K562 (cell line): ENCODE measurements around the gene ARMS2. TPM values are rescaled to one million over a fixed set of nuclear protein-coding genes. Genes with fewer than 3 reads are reported as not detected.

ENCODE experiments used
- GTF2A2 ChIP-seq: IDR thresholded peaks from 2 replicates; pipeline ENCODE4 v1.6.1; 2016; ENCODE audit warnings: mild to moderate bottlenecking, missing genetic modification characterization, missing compliant biosample characterization
- GTF3C2 ChIP-seq: IDR thresholded peaks from 3 replicates; pipeline ENCODE4 v1.6.1; 2011; ENCODE audit warnings: borderline replicate concordance, mild to moderate bottlenecking, moderate library complexity; ENCODE audit not compliant: insufficient read length; ENCODE audit errors: extremely low read depth
- STAT5B ChIP-seq: fragments of 250-450 bp; sonication (Bioruptor Pico); IDR thresholded peaks from 2 replicates; pipeline ENCODE4 v1.8.0; 2021; ENCODE audit warnings: mild to moderate bottlenecking, inconsistent platforms
- ZFP36 ChIP-seq: fragments of 150-350 bp; IDR thresholded peaks from 2 replicates; pipeline ENCODE4 v1.6.1; 2018; ENCODE audit warnings: low read length, low read depth; ENCODE audit not compliant: partially characterized antibody
- ZNF165 ChIP-seq: fragments of 250-450 bp; sonication (Bioruptor Pico); IDR thresholded peaks from 2 replicates; pipeline ENCODE4 v1.4.0; 2020; ENCODE audit warnings: borderline replicate concordance
- polyA plus RNA-seq, 8 experiments: library from polyadenylated mRNA; depleted of rRNA in 4 of 8; stranded (reverse) in 5 of 8; unstranded in 3 of 8; fragments of >200 nt; fragmentation: Nextera tagmentation in 2 of 8; fragmentation: Illumina TruSeq in 1 of 8; extraction: Ambion mirVana in 2 of 8; extraction: Trizol in 1 of 8; gene quantifications; 2 replicates each; pipeline versions ENCODE4 v1.2.1 to v1.2.3, GENCODE V29; 2011 to 2014; ENCODE audit warnings: inconsistent platforms in 1 of 8, missing spikeins in 1 of 8
- total RNA-seq, 7 experiments: library from RNA; depleted of rRNA in 6 of 7; stranded (reverse); fragments of >200 nt in 6 of 7; fragmentation: Illumina TruSeq in 2 of 7; extraction: Trizol in 2 of 7; gene quantifications; 2 replicates each; pipeline versions ENCODE4 v1.2.1 to v1.2.3, GENCODE V29; 2011 to 2021; ENCODE audit warnings: low replicate concordance in 1 of 7
- TF ChIP-seq, protein P1 (sequence below), 2 experiments: fragments of 450-650 bp; IDR thresholded peaks; 2 replicates each; pipeline ENCODE4 v1.6.1; 2016; ENCODE audit warnings: mild to moderate bottlenecking in 2 of 2, borderline replicate concordance in 1 of 2, low read depth in 1 of 2, moderate library complexity in 1 of 2

Gene ARMS2
- total and polyA plus RNA-seq, 9 of the 15 experiments (the other 6 are each of a cell fraction or from before 2014, with no cell fraction given): not detected

GRCh38 chr10:122460891-122461293 is 6.4 kb downstream of the ARMS2 start (continued):
- TF ChIP-seq, protein P1, sequence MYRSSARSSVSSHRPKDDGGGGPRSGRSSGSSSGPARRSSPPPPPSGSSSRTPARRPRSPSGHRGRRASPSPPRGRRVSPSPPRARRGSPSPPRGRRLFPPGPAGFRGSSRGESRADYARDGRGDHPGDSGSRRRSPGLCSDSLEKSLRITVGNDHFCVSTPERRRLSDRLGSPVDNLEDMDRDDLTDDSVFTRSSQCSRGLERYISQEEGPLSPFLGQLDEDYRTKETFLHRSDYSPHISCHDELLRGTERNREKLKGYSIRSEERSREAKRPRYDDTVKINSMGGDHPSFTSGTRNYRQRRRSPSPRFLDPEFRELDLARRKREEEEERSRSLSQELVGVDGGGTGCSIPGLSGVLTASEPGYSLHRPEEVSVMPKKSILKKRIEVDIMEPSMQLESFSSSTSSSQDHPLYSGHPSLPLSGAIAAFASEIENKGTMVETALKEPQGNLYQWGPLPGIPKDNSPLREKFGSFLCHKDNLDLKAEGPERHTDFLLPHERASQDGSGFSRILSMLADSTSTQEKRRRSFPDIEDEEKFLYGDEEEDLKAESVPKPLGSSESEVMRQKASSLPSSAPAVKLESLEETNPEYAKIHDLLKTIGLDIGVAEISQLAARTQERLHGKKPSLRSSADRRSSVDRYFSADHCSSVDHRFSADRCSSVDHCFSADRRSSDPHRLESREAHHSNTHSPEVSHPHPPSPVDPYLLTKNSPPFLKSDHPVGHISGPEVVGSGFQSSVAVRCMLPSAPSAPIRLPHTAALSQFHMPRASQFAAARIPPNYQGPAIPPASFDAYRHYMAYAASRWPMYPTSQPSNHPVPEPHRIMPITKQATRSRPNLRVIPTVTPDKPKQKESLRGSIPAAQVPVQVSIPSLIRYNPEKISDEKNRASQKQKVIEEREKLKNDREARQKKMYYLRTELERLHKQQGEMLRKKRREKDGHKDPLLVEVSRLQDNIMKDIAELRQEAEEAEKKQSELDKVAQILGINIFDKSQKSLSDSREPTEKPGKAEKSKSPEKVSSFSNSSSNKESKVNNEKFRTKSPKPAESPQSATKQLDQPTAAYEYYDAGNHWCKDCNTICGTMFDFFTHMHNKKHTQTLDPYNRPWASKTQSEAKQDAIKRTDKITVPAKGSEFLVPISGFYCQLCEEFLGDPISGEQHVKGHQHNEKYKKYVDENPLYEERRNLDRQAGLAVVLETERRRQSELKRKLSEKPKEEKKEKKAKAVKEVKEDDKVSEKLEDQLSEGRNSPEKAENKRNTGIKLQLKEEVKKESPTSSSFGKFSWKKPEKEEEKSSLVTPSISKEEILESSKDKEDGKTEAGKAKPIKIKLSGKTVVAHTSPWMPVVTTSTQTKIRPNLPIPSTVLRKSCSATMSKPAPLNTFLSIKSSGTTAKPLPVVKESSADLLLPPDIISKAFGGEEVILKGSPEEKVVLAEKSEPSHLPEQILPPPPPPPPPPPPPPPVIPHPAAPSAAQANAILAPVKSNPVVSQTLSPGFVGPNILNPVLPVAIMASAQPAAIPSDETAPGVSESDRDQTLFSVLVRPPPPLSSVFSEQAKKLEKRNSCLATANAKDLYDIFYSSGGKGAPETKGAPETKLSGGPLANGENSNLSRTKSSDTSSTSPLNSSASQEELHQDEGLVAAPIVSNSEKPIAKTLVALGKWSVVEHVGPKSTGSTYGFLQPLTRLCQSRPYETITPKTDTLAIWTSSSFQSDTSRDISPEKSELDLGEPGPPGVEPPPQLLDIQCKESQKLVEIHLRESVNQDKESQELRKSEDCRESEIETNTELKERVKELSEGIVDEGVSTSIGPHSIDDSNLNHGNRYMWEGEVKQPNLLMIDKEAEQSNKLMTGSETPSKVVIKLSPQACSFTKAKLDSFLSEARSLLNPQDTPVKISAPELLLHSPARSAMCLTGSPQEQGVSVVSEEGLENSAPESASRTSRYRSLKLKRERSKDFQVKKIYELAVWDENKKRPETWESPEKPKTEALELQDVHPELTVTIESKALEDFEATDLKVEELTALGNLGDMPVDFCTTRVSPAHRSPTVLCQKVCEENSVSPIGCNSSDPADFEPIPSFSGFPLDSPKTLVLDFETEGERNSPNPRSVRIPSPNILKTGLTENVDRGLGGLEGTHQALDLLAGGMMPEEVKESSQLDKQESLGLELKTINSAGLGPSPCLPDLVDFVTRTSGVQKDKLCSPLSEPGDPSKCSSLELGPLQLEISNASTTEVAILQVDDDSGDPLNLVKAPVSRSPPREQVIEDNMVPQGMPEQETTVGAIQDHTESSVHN (IDR thresholded peaks at IDR 0.05; ENCODE audit: borderline replicate concordance in 1 of 2, low read depth in 1 of 2): no peak
- TF ChIP-seq ZFP36 (no peak), GTF3C2 (no peak), GTF2A2 (tag) (no peak), ZNF165 (CRISPR knock-in tag) (no peak), STAT5B (CRISPR knock-in tag) (no peak)
- TF ChIP-seq, all 486 proteins: peak for 0
